ENCODE measurements around the gene SLC44A2. TPM values are rescaled to one million over a fixed set of nuclear protein-coding genes. Genes with fewer than 3 reads are reported as not detected.

Gene SLC44A2
- total RNA-seq, 1 donor from 2014 or later, result 220 TPM

DNA sequence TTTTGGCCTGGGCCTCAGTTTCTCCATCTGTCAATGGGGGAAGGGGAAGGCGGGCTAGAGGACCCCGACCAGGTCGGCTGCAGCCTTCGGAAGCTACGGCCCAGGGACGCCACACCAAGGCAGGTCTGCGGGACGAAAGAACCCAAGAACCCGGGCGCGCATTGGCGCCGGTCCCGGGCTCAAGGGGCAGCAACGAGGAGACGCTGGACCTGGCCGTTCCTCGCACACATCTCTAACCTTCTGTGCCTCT lies 28.1 kb downstream of the SLC44A2 start:
- H3K36me3 Mint-ChIP-seq (ENCODE audit: low read depth), result peaks cover 3% of the 10 kb centered on the region
- no peaks in the 10 kb centered on the region for H3K9me3 Mint-ChIP-seq (ENCODE audit: low read depth)
- DNase-seq (ENCODE audit: low spot score), result no peak
- peak overlapping the region; percentile 99 for H3K27ac Mint-ChIP-seq (ENCODE audit: unreplicated experiment)
- no peaks in the 10 kb centered on the region for H3K27me3 Mint-ChIP-seq (ENCODE audit: low read depth)
- peak overlapping the region; percentile 92 for H3K4me3 Mint-ChIP-seq (ENCODE audit: unreplicated experiment)
- H3K4me1 Mint-ChIP-seq (ENCODE audit: low read depth), result peaks cover 35% of the 10 kb centered on the region
- TF ChIP-seq, protein P1, sequence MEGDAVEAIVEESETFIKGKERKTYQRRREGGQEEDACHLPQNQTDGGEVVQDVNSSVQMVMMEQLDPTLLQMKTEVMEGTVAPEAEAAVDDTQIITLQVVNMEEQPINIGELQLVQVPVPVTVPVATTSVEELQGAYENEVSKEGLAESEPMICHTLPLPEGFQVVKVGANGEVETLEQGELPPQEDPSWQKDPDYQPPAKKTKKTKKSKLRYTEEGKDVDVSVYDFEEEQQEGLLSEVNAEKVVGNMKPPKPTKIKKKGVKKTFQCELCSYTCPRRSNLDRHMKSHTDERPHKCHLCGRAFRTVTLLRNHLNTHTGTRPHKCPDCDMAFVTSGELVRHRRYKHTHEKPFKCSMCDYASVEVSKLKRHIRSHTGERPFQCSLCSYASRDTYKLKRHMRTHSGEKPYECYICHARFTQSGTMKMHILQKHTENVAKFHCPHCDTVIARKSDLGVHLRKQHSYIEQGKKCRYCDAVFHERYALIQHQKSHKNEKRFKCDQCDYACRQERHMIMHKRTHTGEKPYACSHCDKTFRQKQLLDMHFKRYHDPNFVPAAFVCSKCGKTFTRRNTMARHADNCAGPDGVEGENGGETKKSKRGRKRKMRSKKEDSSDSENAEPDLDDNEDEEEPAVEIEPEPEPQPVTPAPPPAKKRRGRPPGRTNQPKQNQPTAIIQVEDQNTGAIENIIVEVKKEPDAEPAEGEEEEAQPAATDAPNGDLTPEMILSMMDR (IDR thresholded peaks at IDR 0.05), result no peak

DNA sequence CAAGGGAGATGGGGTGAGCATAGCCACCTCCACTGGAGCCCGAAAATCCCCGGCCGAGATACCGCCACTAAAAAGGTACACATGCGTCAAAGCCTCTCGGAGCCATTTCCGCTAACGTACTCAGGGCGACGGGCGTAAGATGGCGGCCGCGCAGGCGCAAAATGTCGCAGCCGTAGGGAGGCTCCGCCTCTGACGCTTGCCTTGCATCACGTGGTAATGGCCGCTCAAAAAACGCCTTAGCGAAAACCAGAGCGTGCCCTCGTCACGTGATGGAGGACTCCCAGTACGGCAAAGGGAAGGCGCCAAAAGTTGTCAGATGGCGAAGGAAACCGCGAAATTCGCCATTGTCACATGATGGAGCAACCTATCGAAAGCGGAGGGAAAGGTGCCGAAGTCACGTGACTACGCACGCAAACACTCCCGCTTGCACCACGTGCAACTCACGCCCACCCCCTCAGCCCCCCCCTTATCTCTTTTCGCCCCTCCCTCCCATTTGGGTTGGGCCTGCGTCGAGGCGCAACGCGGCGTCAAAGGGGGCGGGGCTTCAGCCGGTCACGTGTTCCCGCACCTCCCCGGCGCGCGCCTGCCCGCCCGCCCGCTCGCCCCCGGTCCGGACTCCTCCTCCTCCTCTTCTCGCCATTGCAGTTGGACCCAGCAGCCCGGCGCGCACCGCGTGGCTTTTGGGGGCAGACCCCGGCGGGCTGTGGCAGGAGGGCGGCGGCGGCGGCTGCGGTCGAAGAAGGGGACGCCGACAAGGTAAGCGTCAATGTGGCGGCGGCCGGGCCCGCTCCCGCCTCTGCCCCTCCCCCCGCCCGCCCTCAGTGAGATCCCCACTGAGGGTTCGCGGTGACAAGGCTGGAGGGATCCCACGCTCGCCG lies 28.6 kb downstream of the SLC44A2 start, which contains the start of gene ILF3:
Gene ILF3 (plus strand): TSS at position 615 of the 878 bp plus-strand sequence. CDS start 16,260 bp downstream, outside the sequence.
- H3K9me3 Mint-ChIP-seq (ENCODE audit: low read depth), result no peaks in the 10 kb centered on the region
- peaks cover 3% of the 10 kb centered on the region for H3K36me3 Mint-ChIP-seq (ENCODE audit: low read depth)
- peak within 1 kb of the TSS; percentile 92 for H3K4me3 Mint-ChIP-seq (ENCODE audit: unreplicated experiment)
- H3K27me3 Mint-ChIP-seq (ENCODE audit: low read depth), result no peaks in the 10 kb centered on the region
- H3K27ac Mint-ChIP-seq (ENCODE audit: unreplicated experiment), result peak within 1 kb of the TSS; percentile 99
- peaks cover 35% of the 10 kb centered on the region for H3K4me1 Mint-ChIP-seq (ENCODE audit: low read depth)
- TF ChIP-seq, protein P1 (IDR thresholded peaks at IDR 0.05), result no peak
- peak; percentile 99 for DNase-seq (ENCODE audit: low spot score)

GRCh38 chr19:10654610-10655456 lies 29.5 kb downstream of the SLC44A2 start:
- H3K4me1 Mint-ChIP-seq (ENCODE audit: low read depth), result peaks cover 39% of the 10 kb centered on the region
- no peaks in the 10 kb centered on the region for H3K9me3 Mint-ChIP-seq (ENCODE audit: low read depth)
- TF ChIP-seq, protein P1 (IDR thresholded peaks at IDR 0.05), result no peak
- no peaks in the 10 kb centered on the region for H3K27me3 Mint-ChIP-seq (ENCODE audit: low read depth)
- peak; percentile 93 for DNase-seq (ENCODE audit: low spot score)
- H3K4me3 Mint-ChIP-seq (ENCODE audit: unreplicated experiment), result peak overlapping the region; percentile 92
- peaks cover 3% of the 10 kb centered on the region for H3K36me3 Mint-ChIP-seq (ENCODE audit: low read depth)
- H3K27ac Mint-ChIP-seq (ENCODE audit: unreplicated experiment), result peak overlapping the region; percentile 99

DNA sequence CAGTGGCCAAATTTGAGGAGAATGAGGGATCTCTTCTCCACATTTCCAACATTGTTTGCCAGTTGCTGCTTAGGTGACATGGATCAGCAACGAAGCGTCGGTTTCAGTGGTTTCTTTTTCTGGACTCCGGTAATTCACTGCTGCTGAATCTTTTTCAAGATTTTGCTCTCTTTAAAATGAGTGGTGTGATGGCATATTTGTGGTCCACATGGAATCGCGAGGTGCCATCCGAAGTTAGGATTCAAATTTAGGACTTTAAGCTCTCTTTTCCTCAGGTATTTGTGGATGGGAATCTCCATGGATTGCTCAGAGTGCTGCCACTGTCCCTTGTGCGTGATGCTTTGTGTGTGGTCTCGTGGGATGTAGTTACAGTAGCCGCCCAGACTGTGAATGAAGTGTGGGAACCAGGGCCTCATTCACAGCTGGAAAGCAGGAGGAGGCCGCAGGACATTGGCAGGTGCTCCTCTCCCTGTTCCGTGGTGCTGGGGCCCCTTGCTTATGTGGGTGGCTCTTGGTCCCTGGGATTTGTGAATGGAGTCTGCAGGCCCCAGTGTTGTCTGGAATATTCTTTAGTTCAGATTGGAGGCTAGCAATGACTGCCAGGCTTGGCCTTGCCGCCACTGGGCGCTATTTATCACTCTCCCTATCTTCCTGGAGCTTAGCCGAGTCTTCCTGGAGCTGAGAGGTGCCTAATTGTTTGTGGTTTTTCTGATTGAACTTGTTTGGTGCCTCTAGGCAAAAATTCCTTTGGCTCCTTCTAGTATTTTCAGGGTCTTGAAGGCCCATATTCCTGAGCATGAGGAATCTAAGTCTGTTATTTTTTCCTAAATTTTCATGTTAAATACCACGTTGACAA lies 30.3 kb downstream of the SLC44A2 start:
- H3K36me3 Mint-ChIP-seq (ENCODE audit: low read depth), result peaks cover 3% of the 10 kb centered on the region
- H3K27ac Mint-ChIP-seq (ENCODE audit: unreplicated experiment), result peak overlapping the region; percentile 99
- no peaks in the 10 kb centered on the region for H3K27me3 Mint-ChIP-seq (ENCODE audit: low read depth)
- H3K4me1 Mint-ChIP-seq (ENCODE audit: low read depth), result peaks cover 46% of the 10 kb centered on the region
- DNase-seq (ENCODE audit: low spot score), result no peak
- TF ChIP-seq, protein P1 (IDR thresholded peaks at IDR 0.05), result peak; percentile 43
- H3K9me3 Mint-ChIP-seq (ENCODE audit: low read depth), result no peaks in the 10 kb centered on the region
- H3K4me3 Mint-ChIP-seq (ENCODE audit: unreplicated experiment), result peak overlapping the region; percentile 92
